OCI-LY3 (cell line): ENCODE measurements around the gene SRSF11.

Experiments
- EZH2phosphoT487 ChIP-seq: fragments of 200-600 bp; shearing (Covaris generic); IDR thresholded peaks from 2 replicates; pipeline ENCODE4 v1.6.1; 2018; ENCODE audit warnings: antibody characterized with exemption, mixed run types, low read depth
- TF ChIP-seq, protein P1 (sequence below): fragments of 200-600, 300-600 bp; sonication (generic); IDR thresholded peaks from 2 replicates; pipeline ENCODE4 v1.5.1; 2014; ENCODE audit warnings: antibody characterized with exemption, low read length, low read depth

DNA sequence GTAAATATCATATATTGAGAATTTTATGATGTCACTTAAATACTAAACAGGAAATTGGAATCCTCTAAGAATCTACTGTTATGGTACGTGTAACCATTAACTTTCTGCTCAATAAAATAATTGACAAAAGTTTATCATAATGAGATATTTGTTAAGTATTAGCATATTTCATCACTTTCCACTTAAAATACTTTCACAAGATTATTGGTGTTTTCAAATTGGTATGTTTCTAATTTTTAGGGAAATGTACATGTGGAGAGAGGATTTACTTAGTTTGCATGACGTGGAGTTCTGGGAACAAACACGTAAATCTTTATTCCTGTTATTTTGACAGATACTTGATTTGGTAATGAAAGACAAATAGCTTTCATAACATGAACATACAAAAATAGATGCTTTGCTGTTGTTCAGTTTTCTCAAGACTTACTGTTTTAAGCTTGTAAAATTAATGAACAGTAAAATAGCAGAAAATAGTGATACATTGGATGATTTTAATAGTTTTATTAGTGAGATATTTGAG, 1.6 kb downstream of the SRSF11 start:
- TF ChIP-seq, protein P1, sequence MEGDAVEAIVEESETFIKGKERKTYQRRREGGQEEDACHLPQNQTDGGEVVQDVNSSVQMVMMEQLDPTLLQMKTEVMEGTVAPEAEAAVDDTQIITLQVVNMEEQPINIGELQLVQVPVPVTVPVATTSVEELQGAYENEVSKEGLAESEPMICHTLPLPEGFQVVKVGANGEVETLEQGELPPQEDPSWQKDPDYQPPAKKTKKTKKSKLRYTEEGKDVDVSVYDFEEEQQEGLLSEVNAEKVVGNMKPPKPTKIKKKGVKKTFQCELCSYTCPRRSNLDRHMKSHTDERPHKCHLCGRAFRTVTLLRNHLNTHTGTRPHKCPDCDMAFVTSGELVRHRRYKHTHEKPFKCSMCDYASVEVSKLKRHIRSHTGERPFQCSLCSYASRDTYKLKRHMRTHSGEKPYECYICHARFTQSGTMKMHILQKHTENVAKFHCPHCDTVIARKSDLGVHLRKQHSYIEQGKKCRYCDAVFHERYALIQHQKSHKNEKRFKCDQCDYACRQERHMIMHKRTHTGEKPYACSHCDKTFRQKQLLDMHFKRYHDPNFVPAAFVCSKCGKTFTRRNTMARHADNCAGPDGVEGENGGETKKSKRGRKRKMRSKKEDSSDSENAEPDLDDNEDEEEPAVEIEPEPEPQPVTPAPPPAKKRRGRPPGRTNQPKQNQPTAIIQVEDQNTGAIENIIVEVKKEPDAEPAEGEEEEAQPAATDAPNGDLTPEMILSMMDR: no peak
- TF ChIP-seq EZH2phosphoT487: no peak
